Retinal pigment epithelial cell (primary cell): ENCODE measurements around the gene TMEM163.

ENCODE experiments used
- DNase-seq: peaks from one replicate; pipeline ENCODE4 v3.0.0-alpha.2; 2010; ENCODE audit warnings: low read depth
- H3K4me3 ChIP-seq: 2 replicates; pipeline ENCODE4 v1.5.1; 2011; ENCODE audit warnings: mild to moderate bottlenecking, low read length, control low read depth, moderate library complexity
- TF ChIP-seq, protein P1 (sequence below): conservative IDR thresholded peaks from 2 replicates; pipeline ENCODE4 v1.5.1; 2011; ENCODE audit warnings: low read depth, low read length, control low read depth, inconsistent platforms

The TMEM163 gene

DNA sequence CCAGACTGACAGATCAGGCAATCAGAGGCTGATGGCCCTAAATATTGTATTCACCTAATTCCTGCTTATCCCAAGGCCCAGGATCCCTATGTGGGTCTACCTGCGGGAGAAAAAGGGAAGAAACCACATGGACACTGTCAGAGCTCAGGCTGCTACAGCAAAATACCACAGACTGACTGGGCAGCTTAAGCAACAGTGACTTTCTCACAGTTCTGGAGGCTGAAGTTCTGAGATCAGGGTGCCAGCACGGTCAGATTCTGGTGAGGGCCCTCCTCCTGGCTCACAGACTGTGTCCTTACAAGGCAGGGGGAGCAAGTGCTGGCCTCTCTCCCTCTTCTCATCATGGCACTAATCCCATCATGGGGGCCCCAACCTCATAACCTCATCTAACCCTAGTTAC, 181.7 kb downstream of the TMEM163 start:
- H3K4me3 ChIP-seq, result no peak overlapping the region
- TF ChIP-seq, protein P1, sequence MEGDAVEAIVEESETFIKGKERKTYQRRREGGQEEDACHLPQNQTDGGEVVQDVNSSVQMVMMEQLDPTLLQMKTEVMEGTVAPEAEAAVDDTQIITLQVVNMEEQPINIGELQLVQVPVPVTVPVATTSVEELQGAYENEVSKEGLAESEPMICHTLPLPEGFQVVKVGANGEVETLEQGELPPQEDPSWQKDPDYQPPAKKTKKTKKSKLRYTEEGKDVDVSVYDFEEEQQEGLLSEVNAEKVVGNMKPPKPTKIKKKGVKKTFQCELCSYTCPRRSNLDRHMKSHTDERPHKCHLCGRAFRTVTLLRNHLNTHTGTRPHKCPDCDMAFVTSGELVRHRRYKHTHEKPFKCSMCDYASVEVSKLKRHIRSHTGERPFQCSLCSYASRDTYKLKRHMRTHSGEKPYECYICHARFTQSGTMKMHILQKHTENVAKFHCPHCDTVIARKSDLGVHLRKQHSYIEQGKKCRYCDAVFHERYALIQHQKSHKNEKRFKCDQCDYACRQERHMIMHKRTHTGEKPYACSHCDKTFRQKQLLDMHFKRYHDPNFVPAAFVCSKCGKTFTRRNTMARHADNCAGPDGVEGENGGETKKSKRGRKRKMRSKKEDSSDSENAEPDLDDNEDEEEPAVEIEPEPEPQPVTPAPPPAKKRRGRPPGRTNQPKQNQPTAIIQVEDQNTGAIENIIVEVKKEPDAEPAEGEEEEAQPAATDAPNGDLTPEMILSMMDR, result no peak
- no peak for DNase-seq

DNA sequence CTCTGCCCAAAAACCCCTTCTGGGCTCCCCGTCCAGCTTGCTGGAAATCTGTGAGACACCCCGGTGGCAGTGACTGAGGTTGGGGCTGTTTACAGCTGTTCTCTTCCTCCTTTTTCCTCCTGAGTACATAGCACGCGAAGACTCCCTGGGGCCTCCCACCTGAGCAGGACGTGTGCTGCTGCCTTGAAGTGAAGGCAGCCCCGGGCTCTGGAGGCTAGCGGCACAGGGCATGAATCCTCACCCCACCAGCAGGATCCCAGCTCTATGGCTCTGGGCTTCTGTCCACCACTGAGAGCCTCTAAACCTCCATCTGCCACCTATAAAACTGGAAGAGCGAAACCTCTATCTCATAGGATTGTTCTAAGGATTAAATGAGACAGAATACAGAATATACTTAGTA, 182.5 kb downstream of the TMEM163 start:
- DNase-seq, result no peak
- H3K4me3 ChIP-seq, result no peak overlapping the region
- TF ChIP-seq, protein P1, result no peak

DNA sequence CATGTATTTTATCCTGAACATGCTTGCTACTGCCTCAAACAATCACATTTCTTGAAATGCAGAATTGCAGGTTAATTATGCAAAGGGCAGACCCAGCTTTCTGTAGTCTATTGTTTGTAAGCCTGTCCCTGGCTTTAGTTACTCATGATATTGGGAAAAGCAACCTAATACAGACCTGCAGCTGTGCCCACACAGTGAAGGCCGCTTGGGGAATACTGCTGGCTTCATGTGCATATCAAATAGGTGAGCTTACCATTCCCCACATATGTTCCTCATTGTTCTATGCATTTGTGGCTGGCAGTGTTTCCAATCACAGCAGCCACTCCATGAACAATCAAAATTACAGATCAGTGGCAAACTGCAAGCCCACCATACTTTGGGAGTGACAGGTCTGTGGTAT, 186.3 kb downstream of the TMEM163 start:
- no peak for DNase-seq
- TF ChIP-seq, protein P1, result no peak
- H3K4me3 ChIP-seq, result no peak overlapping the region

DNA sequence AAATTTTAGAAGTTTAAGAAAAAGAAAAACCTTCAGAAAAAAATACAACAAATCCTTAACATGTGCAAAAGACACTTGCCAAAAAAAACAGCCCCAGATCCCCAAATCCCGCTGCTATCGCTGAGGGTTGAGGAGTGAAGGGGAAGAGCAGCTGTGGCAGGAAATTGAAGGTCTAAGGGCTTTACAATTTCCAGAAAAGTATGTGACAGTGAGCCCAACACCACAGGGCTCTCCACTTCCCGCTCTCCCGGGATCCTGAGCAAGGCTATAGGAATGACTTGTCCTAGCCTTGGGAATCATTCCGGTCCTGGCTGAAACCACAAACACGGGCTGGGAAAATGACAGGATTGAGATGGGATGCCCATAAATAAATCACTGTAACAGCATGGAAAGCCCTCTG, 191.4 kb downstream of the TMEM163 start:
- TF ChIP-seq, protein P1, result no peak
- no peak for DNase-seq
- no peak overlapping the region for H3K4me3 ChIP-seq

DNA sequence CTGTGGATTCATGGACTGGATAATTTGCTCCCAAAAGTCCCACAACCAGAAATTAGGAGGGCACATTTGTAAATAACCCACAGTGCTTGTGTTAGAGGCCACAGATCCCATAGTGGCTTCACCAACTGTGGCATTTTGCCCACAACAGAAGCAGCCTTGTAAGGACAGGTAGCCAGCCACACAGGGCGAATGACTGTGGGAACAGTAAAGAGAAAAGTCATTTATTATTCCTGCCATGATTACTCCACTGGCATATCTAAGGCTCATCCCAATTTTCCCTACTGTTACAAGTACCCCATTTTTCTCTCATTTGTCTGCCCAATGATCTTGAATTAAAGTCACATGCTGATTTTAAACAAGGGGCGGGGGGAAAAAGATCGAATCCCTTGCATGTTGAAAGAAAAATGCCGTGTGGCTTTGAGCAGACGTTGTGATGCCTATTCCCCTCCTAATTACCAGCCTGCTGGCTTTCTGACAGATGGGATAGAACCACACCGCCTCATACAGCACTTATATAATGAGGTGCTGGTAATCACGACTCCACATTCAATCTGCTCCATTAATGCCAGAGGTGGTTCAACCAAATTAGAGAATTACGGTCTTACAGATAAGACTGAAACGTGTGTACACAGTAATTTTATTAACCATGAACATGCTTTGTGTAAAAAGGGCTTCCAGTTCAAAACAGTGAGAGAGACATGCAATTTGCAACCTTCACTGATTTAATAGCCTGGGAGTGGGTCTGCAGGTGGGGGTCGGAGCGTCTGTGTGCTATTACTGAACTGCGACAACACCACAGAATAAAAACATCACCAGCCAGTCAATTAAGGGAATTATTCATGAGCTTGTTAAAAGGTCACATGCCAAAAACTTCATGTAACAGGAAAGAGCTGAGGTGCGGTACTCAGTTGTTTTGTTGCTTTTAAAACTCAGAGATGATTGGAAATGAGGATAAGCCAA, 196.0 kb downstream of the TMEM163 start:
- TF ChIP-seq, protein P1, result no peak
- DNase-seq, result no peak
- H3K4me3 ChIP-seq, result no peak overlapping the region

DNA sequence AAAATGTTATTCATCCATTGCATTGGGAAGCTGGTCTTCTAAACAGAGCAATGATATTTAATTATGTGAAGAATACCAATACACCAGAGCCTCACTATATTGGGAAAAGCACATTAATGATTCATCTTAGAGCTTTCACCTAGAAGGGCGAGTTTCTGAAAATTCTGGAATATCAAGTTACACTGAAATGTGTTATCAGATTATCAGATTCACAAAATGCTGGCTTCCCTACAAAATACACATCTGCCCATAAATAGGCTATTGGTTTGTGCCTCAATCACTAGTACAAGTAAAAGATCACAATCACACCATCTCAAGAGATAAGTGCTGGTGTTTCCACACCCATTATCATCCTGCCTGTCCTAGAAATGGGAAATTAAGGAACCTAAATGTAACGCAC, 200.7 kb downstream of the TMEM163 start:
- H3K4me3 ChIP-seq, result no peak overlapping the region
- DNase-seq, result no peak

More for the DNA sequence above, 200.7 kb downstream of the TMEM163 start:
- TF ChIP-seq, protein P1, result no peak
